ENCODE measurements around the gene RNF166. TPM values are rescaled to one million over a fixed set of nuclear protein-coding genes. Genes with fewer than 3 reads are reported as not detected.

Gene RNF166
- total RNA-seq, 4 donors from 2014 or later, result 15.4 to 26.2 (median 19.7) TPM

GRCh38 chr16:88738151-88739084 is 32.2 kb upstream of the RNF166 start:
- no peak for TF ChIP-seq CTCF (IDR thresholded peaks at IDR 0.05; ENCODE audit: low read depth)

- TF ChIP-seq CTCF (IDR thresholded peaks at IDR 0.05; ENCODE audit: low read depth), result no peak
Observed at GRCh38 chr16:88737298-88738150, 31.3 kb upstream of the RNF166 start.

- TF ChIP-seq CTCF (IDR thresholded peaks at IDR 0.05; ENCODE audit: low read depth), result no peak
Observed at GRCh38 chr16:88736496-88736895, 30.3 kb upstream of the RNF166 start.

- TF ChIP-seq CTCF (IDR thresholded peaks at IDR 0.05; ENCODE audit: low read depth), result no peak
Observed at GRCh38 chr16:88736088-88736487, 29.9 kb upstream of the RNF166 start.

- TF ChIP-seq CTCF (IDR thresholded peaks at IDR 0.05; ENCODE audit: low read depth), result no peak
Observed at GRCh38 chr16:88735616-88736015, 29.4 kb upstream of the RNF166 start.

GRCh38 chr16:88735121-88735520 is 28.9 kb upstream of the RNF166 start:
- no peak for TF ChIP-seq CTCF (IDR thresholded peaks at IDR 0.05; ENCODE audit: low read depth)

- TF ChIP-seq CTCF (IDR thresholded peaks at IDR 0.05; ENCODE audit: low read depth), result no peak
Observed at GRCh38 chr16:88734361-88734728, 28.1 kb upstream of the RNF166 start.

All from subcutaneous adipose tissue (tissue), 4 donors.